Kidney (tissue), 14 donors: ENCODE data around the gene CES1. TPM values are rescaled to one million over a fixed set of nuclear protein-coding genes. Genes with fewer than 3 reads are reported as not detected.
"Not testable (repeated sequence)": the region's sequence is repeated elsewhere in the genome, so short reads cannot be mapped to it uniquely, and the experiment has no call there.

Experiments
- DNase-seq, 5 donors: peaks; one replicate each; pipeline ENCODE4 v3.0.0-alpha.2; 2013 to 2020
- FAIRE-seq: peaks from 2 replicates; lab custom pipeline; 2012; peaks lifted over from hg19 to GRCh38; lab: Jason Lieb, UNC
- H3K27ac ChIP-seq, 2 donors: one replicate each; pipeline ENCODE4 v1.7.0; 2013; ENCODE audit warnings: low read depth in 2 of 2, low read length in 2 of 2, inconsistent platforms in 1 of 2
- H3K27me3 ChIP-seq: one replicate; pipeline ENCODE4 v1.7.1; 2013; ENCODE audit warnings: low read length, inconsistent platforms; ENCODE audit not compliant: control insufficient read depth, insufficient read depth
- H3K36me3 ChIP-seq, 3 donors: one replicate each; pipeline versions ENCODE4 v1.7.0 to v1.7.1; 2013; ENCODE audit warnings: low read length in 3 of 3, control low read depth in 1 of 3, inconsistent platforms in 1 of 3; ENCODE audit not compliant: insufficient read depth in 3 of 3, control insufficient read depth in 2 of 3
- H3K4me1 ChIP-seq, 3 donors: one replicate each; pipeline versions ENCODE4 v1.7.0 to v1.7.1; 2013; ENCODE audit warnings: low read length in 3 of 3, inconsistent platforms in 1 of 3, low read depth in 1 of 3; ENCODE audit not compliant: control insufficient read depth in 2 of 3, insufficient read depth in 2 of 3
- H3K4me3 ChIP-seq, 3 donors: one replicate each; pipeline versions ENCODE4 v1.7.0 to v1.8.1; 2013; ENCODE audit warnings: low read length in 3 of 3, control low read depth in 1 of 3, inconsistent platforms in 1 of 3
- H3K9ac ChIP-seq, 3 donors: one replicate each; pipeline versions ENCODE4 v1.7.0 to v1.7.1; 2013; ENCODE audit warnings: low read length in 3 of 3, control low read depth in 1 of 3, inconsistent platforms in 1 of 3
- H3K9me3 ChIP-seq, 3 donors: one replicate each; pipeline versions ENCODE4 v1.7.0 to v1.7.1; 2013; ENCODE audit warnings: low read length in 3 of 3, control low read depth in 1 of 3, inconsistent platforms in 1 of 3; ENCODE audit not compliant: control insufficient read depth in 2 of 3, insufficient read depth in 1 of 3
- CTCF ChIP-seq: IDR thresholded peaks from 3 replicates; pipeline ENCODE4 v1.5.1; 2012; ENCODE audit warnings: mild to moderate bottlenecking, moderate library complexity, borderline replicate concordance; ENCODE audit not compliant: insufficient read depth; ENCODE audit errors: extremely low read depth
- intact Hi-C: fragments of 100-400 bp; cut with DNase I; formaldehyde crosslinking; loops from one replicate; pipeline ENCODE4 v1.11.1; 2022
- polyA plus RNA-seq: library from polyadenylated mRNA; stranded (reverse); fragments of 350-450 nt; fragmentation: Illumina TruSeq; extraction: RNeasy Lipid Tissue Mini Kit (QIAGEN cat#74804); gene quantifications from one replicate; pipeline ENCODE4 v1.2.3, GENCODE V29; 2014; ENCODE audit warnings: low read depth, low replicate concordance; ENCODE audit not compliant: insufficient read depth
- total RNA-seq: library from RNA; stranded (reverse); fragmentation: NEBNext Ultra II Directional; extraction: Animal tissue kit (Norgen Biotek cat#: 25700); gene quantifications from one replicate; pipeline ENCODE4 v1.2.1, GENCODE V29; 2021
- donor health status: control.
- donor health status: control.
- donor health status: control.
- donor health status: control.
- donor health status: control.
- donor health status: DM: yes; HTN: yes; CAD: no.
- donor health status: Normal renal cell carcinoma (clear cell type).

The CES1 gene
- total and polyA plus RNA-seq, 2 donors from 2014 or later, result 5.9 to 11.9 TPM

GRCh38 chr16:55836158-55836611 lies 3.3 kb upstream of the CES1 start:
- Histone ChIP-seq H3K4me3 (no peak overlapping the region), H3K4me1 (no peaks in the 10 kb centered on the region), H3K27me3 (no peaks in the 10 kb centered on the region), H3K9me3 (no peaks in the 10 kb centered on the region), H3K36me3 (no peaks in the 10 kb centered on the region), H3K27ac (no peak overlapping the region), H3K9ac (no peak overlapping the region)
- DNase-seq (no peak), FAIRE-seq (no peak)
- intact Hi-C loops, result no loop called here
- no peak for TF ChIP-seq CTCF

GRCh38 chr16:55835581-55835980 lies 2.7 kb upstream of the CES1 start:
- no peak for TF ChIP-seq CTCF
- DNase-seq, result no peak
- no peaks in the 10 kb centered on the region for H3K27me3 ChIP-seq
- H3K4me1 ChIP-seq, result no peaks in the 10 kb centered on the region
- no peaks in the 10 kb centered on the region for H3K36me3 ChIP-seq
- intact Hi-C loops, result no loop called here
- H3K27ac ChIP-seq, result no peak overlapping the region
- no peak overlapping the region for H3K4me3 ChIP-seq
- no peaks in the 10 kb centered on the region for H3K9me3 ChIP-seq
- H3K9ac ChIP-seq, result no peak overlapping the region
- no peak for FAIRE-seq

GRCh38 chr16:55835173-55835572 lies 2.3 kb upstream of the CES1 start:
- H3K27ac ChIP-seq, H3K36me3 ChIP-seq, FAIRE-seq, H3K9ac ChIP-seq, H3K4me3 ChIP-seq, DNase-seq, H3K9me3 ChIP-seq, H3K4me1 ChIP-seq, intact Hi-C loops, H3K27me3 ChIP-seq: not testable (repeated sequence)

- no peaks in the 10 kb centered on the region for H3K9me3 ChIP-seq
- FAIRE-seq, result no peak
- H3K9ac ChIP-seq, result no peak overlapping the region
- H3K4me1 ChIP-seq, result no peaks in the 10 kb centered on the region
- H3K36me3 ChIP-seq, result no peaks in the 10 kb centered on the region
- TF ChIP-seq CTCF, result no peak
- no peak for DNase-seq
- intact Hi-C loops, result no loop called here
- no peak overlapping the region for H3K4me3 ChIP-seq
- H3K27ac ChIP-seq, result no peak overlapping the region
- H3K27me3 ChIP-seq, result no peaks in the 10 kb centered on the region
These were observed 1.2 kb upstream of the CES1 start for GRCh38 chr16:55834049-55834448.
